Activated T-cell treated with anti-CD3 and anti-CD28 coated beads for 1 hour (primary cell): ENCODE measurements around the gene ZNFX1.
"Not testable (repeated sequence)": the region's sequence is repeated elsewhere in the genome, so short reads cannot be mapped to it uniquely, and the experiment has no call there.

Source experiments
- DNase-seq: peaks from one replicate; pipeline ENCODE4 v3.0.0-alpha.2; 2020; ENCODE audit warnings: low read depth

The ZNFX1 gene

DNA sequence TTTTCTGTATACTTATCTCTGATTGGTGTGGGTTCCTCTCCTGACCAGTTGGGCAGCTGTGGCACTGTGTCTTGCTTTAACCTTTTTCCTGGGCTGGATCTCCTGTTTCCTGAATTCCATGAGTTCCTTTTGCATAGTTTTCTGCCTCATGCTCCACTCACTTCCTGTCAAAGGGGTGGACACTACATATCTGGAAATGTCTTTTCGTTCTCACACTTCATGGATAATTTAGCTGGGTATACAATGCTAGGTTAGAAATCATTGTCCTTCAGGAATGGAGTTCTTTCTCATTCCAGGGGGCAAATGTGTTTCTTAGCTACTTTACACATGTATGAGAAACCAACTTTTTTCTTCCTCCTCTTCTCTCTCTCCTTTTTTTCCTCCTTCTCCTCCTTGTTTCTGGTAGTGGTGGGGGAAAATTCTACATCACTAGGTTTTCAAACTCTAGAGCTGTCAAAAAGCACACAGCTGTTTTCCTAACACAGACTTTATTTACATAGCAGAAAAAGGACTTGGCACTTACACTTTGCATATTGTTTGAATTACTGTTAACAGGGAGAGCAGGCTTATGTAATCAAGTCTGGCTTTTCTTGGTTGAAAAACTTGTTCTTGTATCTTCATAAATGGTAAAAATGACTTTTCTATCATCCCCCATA is 67.6 kb downstream of the ZNFX1 start:
- no peak for DNase-seq

DNA sequence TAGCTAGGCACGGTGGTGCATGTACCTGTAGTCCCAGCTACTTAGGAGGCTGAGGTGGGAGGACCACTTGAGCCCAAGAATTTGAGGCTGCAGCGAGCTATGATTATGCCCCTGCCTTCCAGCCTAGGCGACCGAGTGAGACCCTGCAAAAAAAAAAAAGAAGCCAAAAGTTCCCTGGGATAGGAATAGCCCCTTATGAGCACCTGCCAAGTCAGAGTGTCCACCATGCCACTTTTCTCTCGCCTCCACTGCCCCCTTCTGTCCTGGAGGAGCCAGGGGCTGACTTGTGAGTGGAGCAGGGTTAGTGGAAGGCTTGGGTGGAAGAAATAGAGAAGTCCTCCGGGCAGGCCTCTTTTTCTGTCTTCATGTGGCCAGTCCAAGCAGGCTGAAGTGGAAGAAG is 70.8 kb downstream of the ZNFX1 start:
- no peak for DNase-seq

DNA sequence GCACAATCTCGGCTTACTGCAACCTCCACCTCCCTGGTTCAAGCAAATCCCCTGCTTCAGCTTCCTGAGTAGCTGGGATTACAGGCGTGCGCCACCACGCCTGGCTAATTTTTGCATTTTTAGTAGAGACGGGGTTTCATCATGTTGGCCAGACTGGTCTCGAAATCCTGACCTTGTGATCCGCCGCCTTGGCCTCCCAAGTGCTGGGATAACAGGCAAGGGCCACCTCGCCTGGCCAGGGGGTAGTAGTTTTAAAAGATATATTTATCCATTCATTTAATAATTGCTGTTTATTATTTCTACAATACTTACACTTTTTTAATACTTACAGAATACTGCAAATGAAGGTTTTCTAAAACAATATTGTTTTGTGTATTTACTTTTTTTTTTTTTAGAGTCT is 74.1 kb downstream of the ZNFX1 start:
- no peak for DNase-seq

DNA sequence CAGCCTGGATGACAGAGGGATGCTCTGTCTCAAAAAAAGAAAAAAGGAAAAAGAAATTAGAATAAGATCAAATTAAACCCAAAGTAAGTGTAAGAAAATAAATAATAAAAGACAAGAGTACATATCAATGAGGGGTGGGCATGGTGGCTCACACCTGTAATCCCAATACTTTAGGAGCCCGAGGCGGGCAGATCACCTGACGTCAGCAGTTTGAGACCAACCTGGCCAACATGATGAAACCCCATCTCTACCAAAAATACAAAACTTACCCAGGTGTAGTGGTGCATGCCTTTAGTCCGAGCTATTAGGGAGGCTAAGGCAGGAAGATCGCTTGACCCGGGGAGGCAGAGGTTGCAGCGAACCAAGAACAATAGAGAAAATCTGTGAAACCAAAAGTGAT is 74.8 kb downstream of the ZNFX1 start:
- DNase-seq: no peak

DNA sequence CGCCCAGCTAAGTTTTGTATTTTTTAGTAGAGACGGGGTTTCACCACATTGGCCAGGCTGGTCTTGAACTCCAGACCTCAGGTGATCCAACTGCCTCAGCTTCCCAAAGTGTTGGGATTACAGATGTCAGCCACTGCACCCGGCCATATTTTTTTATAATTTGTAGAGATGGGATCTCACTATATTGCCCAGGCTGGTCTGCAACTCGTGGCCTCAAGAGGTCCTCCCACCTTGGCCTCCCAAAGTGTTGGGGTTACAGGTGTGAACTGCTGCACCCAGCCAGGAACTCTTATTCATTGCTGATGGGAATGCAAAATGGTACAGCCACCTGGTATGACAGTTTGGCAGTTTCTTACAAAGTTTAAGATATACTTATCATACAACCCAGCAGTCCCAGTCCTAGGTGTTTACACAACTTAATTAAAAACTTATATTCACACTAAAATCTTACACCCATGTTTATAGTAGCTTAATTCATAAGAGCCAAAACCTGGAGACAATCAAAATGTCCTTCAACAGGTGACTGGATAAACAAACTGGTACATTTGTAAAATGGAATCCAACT is 78.0 kb downstream of the ZNFX1 start:
- no peak for DNase-seq

DNA sequence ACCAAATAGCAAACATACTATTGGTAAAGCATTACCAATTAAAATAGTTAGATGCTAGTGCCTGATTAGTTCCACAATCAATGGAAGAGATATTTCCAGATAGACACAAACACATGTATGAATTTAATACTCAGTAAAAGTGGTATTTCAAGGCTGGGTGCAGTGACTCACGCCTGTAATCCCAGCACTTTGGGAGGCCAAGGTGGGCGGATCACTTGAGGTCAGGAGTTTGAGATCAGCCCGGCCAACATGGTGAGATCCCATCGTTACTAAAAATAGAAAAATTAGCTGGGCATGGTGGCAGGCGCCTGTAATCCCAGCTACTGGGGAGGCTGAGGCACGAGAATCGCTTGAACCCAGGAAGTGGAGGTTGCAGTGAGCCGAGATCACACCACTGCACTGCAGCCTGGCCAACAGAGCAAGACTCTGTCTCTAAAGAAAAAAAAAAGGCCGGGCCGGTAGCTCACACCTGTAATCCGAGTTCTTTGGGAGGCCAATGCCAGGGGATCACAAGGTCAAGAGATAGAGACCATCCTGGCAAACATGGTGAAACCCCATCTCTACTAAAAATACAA is 84.8 kb downstream of the ZNFX1 start:
- not testable (repeated sequence) for DNase-seq
